Fibroblast of lung (primary cell): ENCODE results near the gene MGST1. TPM values are rescaled to one million over a fixed set of nuclear protein-coding genes. Genes with fewer than 3 reads are reported as not detected.

Experiments used
- DNase-seq, 2 donors: peaks; one replicate each; pipeline versions ENCODE4 v3.0.0 to v3.0.0-alpha.2; 2010; ENCODE audit warnings: low read depth in 2 of 2
- H2AFZ ChIP-seq: 2 replicates; pipeline ENCODE4 v1.5.1; 2012; ENCODE audit warnings: low read length, control low read depth, inconsistent platforms
- H3K27ac ChIP-seq: 2 replicates; pipeline ENCODE4 v1.5.1; 2011; ENCODE audit warnings: low read length, control low read depth; ENCODE audit not compliant: insufficient read depth
- H3K27me3 ChIP-seq: 2 replicates; pipeline ENCODE4 v1.5.1; 2011; ENCODE audit warnings: mild to moderate bottlenecking, low read length; ENCODE audit not compliant: control insufficient read depth, insufficient read depth
- H3K36me3 ChIP-seq: 2 replicates; pipeline ENCODE4 v1.5.1; 2011; ENCODE audit warnings: low read length; ENCODE audit not compliant: control insufficient read depth, insufficient read depth
- H3K4me1 ChIP-seq: 2 replicates; pipeline ENCODE4 v1.5.1; 2011; ENCODE audit warnings: low read length; ENCODE audit not compliant: control insufficient read depth, insufficient read depth; ENCODE audit errors: extremely low read depth
- H3K4me2 ChIP-seq: 2 replicates; pipeline ENCODE4 v1.5.1; 2011; ENCODE audit warnings: low read length, control low read depth; ENCODE audit not compliant: insufficient read depth; ENCODE audit errors: extremely low read depth
- H3K4me3 ChIP-seq, 4 experiments: fragments of 200-600 bp in 1 of 4; sonication (generic) in 1 of 4; replicated peaks in 1 of 4; 2 replicates each; pipeline ENCODE4 v1.5.1; 2011 to 2016; ENCODE audit warnings: low read length in 4 of 4, low read depth in 3 of 4, mild to moderate bottlenecking in 3 of 4, control low read depth in 2 of 4, inconsistent platforms in 1 of 4, mixed read lengths in 1 of 4; ENCODE audit not compliant: insufficient read depth in 1 of 4; ENCODE audit errors: control extremely low read depth in 1 of 4
- H3K79me2 ChIP-seq: 2 replicates; pipeline ENCODE4 v1.5.1; 2012; ENCODE audit warnings: mild to moderate bottlenecking, low read length, inconsistent platforms; ENCODE audit not compliant: control insufficient read depth, insufficient read depth
- H3K9ac ChIP-seq: 2 replicates; pipeline ENCODE4 v1.5.1; 2011; ENCODE audit warnings: mild to moderate bottlenecking, low read length, control low read depth; ENCODE audit not compliant: insufficient read depth
- H3K9me3 ChIP-seq: 2 replicates; pipeline ENCODE4 v1.5.1; 2012; ENCODE audit warnings: low read depth, low read length; ENCODE audit not compliant: control insufficient read depth, insufficient read depth
- H4K20me1 ChIP-seq: 2 replicates; pipeline ENCODE4 v1.5.1; 2011; ENCODE audit warnings: low read length; ENCODE audit not compliant: control insufficient read depth, insufficient read depth; ENCODE audit errors: extremely low read depth
- CTCF ChIP-seq, 2 donors: IDR thresholded peaks in 1 of 2; conservative IDR thresholded peaks in 1 of 2; 1 replicate in 1 of 2; 2 replicates in 1 of 2; pipeline ENCODE4 v1.5.1; 2011 to 2012; ENCODE audit warnings: low read length in 2 of 2, control low read depth in 1 of 2, inconsistent platforms in 1 of 2, low read depth in 1 of 2, mild to moderate bottlenecking in 1 of 2
- EZH2 ChIP-seq: IDR thresholded peaks from 2 replicates; pipeline ENCODE4 v1.5.1; 2012; ENCODE audit warnings: low read length, control low read depth, mild to moderate bottlenecking; ENCODE audit errors: missing control alignments
- polyA plus RNA-seq, 2 donors: library from polyadenylated mRNA; depleted of rRNA in 1 of 2; stranded (reverse) in 1 of 2; unstranded in 1 of 2; fragments of >200 nt; gene quantifications; 2 replicates each; pipeline ENCODE4 v1.2.1, GENCODE V29; 2011 to 2012; ENCODE audit warnings: missing spikeins in 1 of 2
- total RNA-seq: library from RNA; depleted of rRNA; stranded (reverse); fragments of >200 nt; gene quantifications from 2 replicates; pipeline ENCODE4 v1.2.1, GENCODE V29; 2014

Gene MGST1
- total and polyA plus RNA-seq, 2 donors (not counting 1 experiment from before 2014, with no cell fraction given): 117 to 386 TPM

GRCh38 chr12:16324272-16324671, 23.2 kb upstream of the MGST1 start:
- Histone ChIP-seq H3K36me3 (no peaks in the 10 kb centered on the region), H3K4me1 (no peaks in the 10 kb centered on the region), H4K20me1 (no peaks in the 10 kb centered on the region), H3K4me2 (no peak overlapping the region), H3K9ac (no peak overlapping the region), H2AFZ (no peak overlapping the region), H3K27ac (no peak overlapping the region), H3K4me3 (no peak overlapping the region), H3K79me2 (no peaks in the 10 kb centered on the region), H3K27me3 (no peaks in the 10 kb centered on the region), H3K9me3 (no peaks in the 10 kb centered on the region)
- DNase-seq: no peak
- TF ChIP-seq CTCF (conservative IDR thresholded peaks at IDR 0.05 in 1 of 2, IDR thresholded peaks at IDR 0.05 in 1 of 2; ENCODE audit: low read depth in 1 of 2, low read length in 2 of 2) (no peak), EZH2 (no peak)

- no peaks in the 10 kb centered on the region for H3K36me3 ChIP-seq
- TF ChIP-seq EZH2: no peak
- no peak for TF ChIP-seq CTCF (conservative IDR thresholded peaks at IDR 0.05 in 1 of 2, IDR thresholded peaks at IDR 0.05 in 1 of 2; ENCODE audit: low read depth in 1 of 2, low read length in 2 of 2)
- H4K20me1 ChIP-seq: no peaks in the 10 kb centered on the region
- H3K4me2 ChIP-seq: no peak overlapping the region
- no peaks in the 10 kb centered on the region for H3K27me3 ChIP-seq
- H3K27ac ChIP-seq: no peak overlapping the region
- no peaks in the 10 kb centered on the region for H3K4me1 ChIP-seq
- no peak for DNase-seq
- no peaks in the 10 kb centered on the region for H3K79me2 ChIP-seq
- no peaks in the 10 kb centered on the region for H3K9me3 ChIP-seq
- H3K4me3 ChIP-seq: no peak overlapping the region
- H2AFZ ChIP-seq: no peak overlapping the region
- no peak overlapping the region for H3K9ac ChIP-seq
These were observed 22.7 kb upstream of the MGST1 start for GRCh38 chr12:16324772-16325171.

GRCh38 chr12:16325426-16325825, 22.0 kb upstream of the MGST1 start:
- Histone ChIP-seq H3K9me3 (no peaks in the 10 kb centered on the region), H3K4me1 (no peaks in the 10 kb centered on the region), H3K27me3 (no peaks in the 10 kb centered on the region), H3K4me2 (no peak overlapping the region), H3K4me3 (no peak overlapping the region), H4K20me1 (no peaks in the 10 kb centered on the region), H3K27ac (no peak overlapping the region), H3K36me3 (no peaks in the 10 kb centered on the region), H3K79me2 (no peaks in the 10 kb centered on the region), H3K9ac (no peak overlapping the region), H2AFZ (no peak overlapping the region)
- DNase-seq: no peak
- TF ChIP-seq CTCF (conservative IDR thresholded peaks at IDR 0.05 in 1 of 2, IDR thresholded peaks at IDR 0.05 in 1 of 2; ENCODE audit: low read depth in 1 of 2, low read length in 2 of 2) (no peak), EZH2 (no peak)
